ENCODE measurements around the gene RABEP2.
"Not testable (repeated sequence)": the region's sequence is repeated elsewhere in the genome, so short reads cannot be mapped to it uniquely, and the experiment has no call there.

The RABEP2 gene

GRCh38 chr16:28930203-28930602, 5.2 kb upstream of the RABEP2 start:
- peak overlapping the region; percentile 48 for H3K9ac ChIP-seq (ENCODE audit: low read depth, low read length)
- no peaks in the 10 kb centered on the region for H3K27me3 ChIP-seq (ENCODE audit: insufficient read depth, low read length, poor library complexity)
- H2AFZ ChIP-seq (ENCODE audit: low read depth, low read length), result peak overlapping the region; percentile 63; the same call in 1 of the 2 replicates
- no peak for DNase-seq
- no peaks in the 10 kb centered on the region for H3K79me2 ChIP-seq (ENCODE audit: insufficient read depth, low read length)
- no peak overlapping the region for H3K4me3 ChIP-seq (ENCODE audit: low read depth in 1 of 2, low read length in 2 of 2)
- no peaks in the 10 kb centered on the region for H4K20me1 ChIP-seq (ENCODE audit: insufficient read depth, low read length)
- no peaks in the 10 kb centered on the region for H3K36me3 ChIP-seq (ENCODE audit: insufficient read depth, low read length)
- H3K9me3 ChIP-seq (ENCODE audit: insufficient read depth, low read length, severe bottlenecking), result no peaks in the 10 kb centered on the region
- H3K4me1 ChIP-seq (ENCODE audit: insufficient read depth, low read length), result peaks cover 42% of the 10 kb centered on the region
- H3K27ac ChIP-seq (ENCODE audit: low read length), result peak overlapping the region; percentile 94
- no peak for ATAC-seq (ENCODE audit: insufficient read depth, low read depth)
- H3K4me2 ChIP-seq (ENCODE audit: insufficient read depth, low read length), result no peak overlapping the region
- TF ChIP-seq CTCF (IDR thresholded peaks at IDR 0.05; ENCODE audit: borderline replicate concordance, extremely low read depth, low read length, poor library complexity, severe bottlenecking) (no peak), EZH2 (IDR thresholded peaks at IDR 0.05; ENCODE audit: borderline replicate concordance, low read depth, low read length, severe bottlenecking) (no peak)

- Histone ChIP-seq H2AFZ (ENCODE audit: low read depth, low read length) (no peak overlapping the region), H4K20me1 (ENCODE audit: insufficient read depth, low read length) (peaks cover 2% of the 10 kb centered on the region; the same call in 1 of the 2 replicates), H3K36me3 (ENCODE audit: insufficient read depth, low read length) (peaks cover 4% of the 10 kb centered on the region; the same call in 1 of the 2 replicates), H3K4me3 (ENCODE audit: low read depth in 1 of 2, low read length in 2 of 2) (no peak overlapping the region), H3K9me3 (ENCODE audit: insufficient read depth, low read length, severe bottlenecking) (no peaks in the 10 kb centered on the region), H3K27ac (ENCODE audit: low read length) (no peak overlapping the region), H3K4me1 (ENCODE audit: insufficient read depth, low read length) (peaks cover 44% of the 10 kb centered on the region), H3K9ac (ENCODE audit: low read depth, low read length) (no peak overlapping the region), H3K79me2 (ENCODE audit: insufficient read depth, low read length) (no peaks in the 10 kb centered on the region), H3K4me2 (ENCODE audit: insufficient read depth, low read length) (no peak overlapping the region), H3K27me3 (ENCODE audit: insufficient read depth, low read length, poor library complexity) (no peaks in the 10 kb centered on the region)
- ATAC-seq (ENCODE audit: insufficient read depth, low read depth) (no peak), DNase-seq (no peak)
- TF ChIP-seq CTCF (IDR thresholded peaks at IDR 0.05; ENCODE audit: borderline replicate concordance, extremely low read depth, low read length, poor library complexity, severe bottlenecking) (no peak), EZH2 (IDR thresholded peaks at IDR 0.05; ENCODE audit: borderline replicate concordance, low read depth, low read length, severe bottlenecking) (no peak)
Observed at GRCh38 chr16:28927815-28928214, 2.8 kb upstream of the RABEP2 start.

- H3K27ac ChIP-seq (ENCODE audit: low read length), result peak overlapping the region; percentile 95
- not testable (repeated sequence) for DNase-seq; H2AFZ ChIP-seq (ENCODE audit: low read depth, low read length); H4K20me1 ChIP-seq (ENCODE audit: insufficient read depth, low read length); H3K79me2 ChIP-seq (ENCODE audit: insufficient read depth, low read length); H3K27me3 ChIP-seq (ENCODE audit: insufficient read depth, low read length, poor library complexity); H3K9me3 ChIP-seq (ENCODE audit: insufficient read depth, low read length, severe bottlenecking); H3K36me3 ChIP-seq (ENCODE audit: insufficient read depth, low read length); ATAC-seq (ENCODE audit: insufficient read depth, low read depth)
- H3K4me2 ChIP-seq (ENCODE audit: insufficient read depth, low read length), result peak overlapping the region; percentile 74
- H3K4me1 ChIP-seq (ENCODE audit: insufficient read depth, low read length), result peaks cover 29% of the 10 kb centered on the region
- peak overlapping the region in 1 of 2 experiments; percentile 73; a peak in 2 of 4 replicates for H3K4me3 ChIP-seq (ENCODE audit: low read depth in 1 of 2, low read length in 2 of 2)
- peak overlapping the region; percentile 95 for H3K9ac ChIP-seq (ENCODE audit: low read depth, low read length)
Observed at GRCh38 chr16:28926284-28926683, 1.2 kb upstream of the RABEP2 start.

- no peaks in the 10 kb centered on the region for H3K27me3 ChIP-seq (ENCODE audit: insufficient read depth, low read length, poor library complexity)
- peak overlapping the region; percentile 74 for H3K4me2 ChIP-seq (ENCODE audit: insufficient read depth, low read length)
- peak overlapping the region; percentile 95 for H3K9ac ChIP-seq (ENCODE audit: low read depth, low read length)
- TF ChIP-seq CTCF (IDR thresholded peaks at IDR 0.05; ENCODE audit: borderline replicate concordance, extremely low read depth, low read length, poor library complexity, severe bottlenecking) (no peak), EZH2 (IDR thresholded peaks at IDR 0.05; ENCODE audit: borderline replicate concordance, low read depth, low read length, severe bottlenecking) (no peak)
- peaks cover 22% of the 10 kb centered on the region for H3K4me1 ChIP-seq (ENCODE audit: insufficient read depth, low read length)
- H2AFZ ChIP-seq (ENCODE audit: low read depth, low read length), result peak overlapping the region; percentile 93
- DNase-seq (peak; percentile 89), ATAC-seq (ENCODE audit: insufficient read depth, low read depth) (peak; percentile 76)
- peaks cover 4% of the 10 kb centered on the region; the same call in 1 of the 2 replicates for H3K36me3 ChIP-seq (ENCODE audit: insufficient read depth, low read length)
- no peaks in the 10 kb centered on the region for H3K9me3 ChIP-seq (ENCODE audit: insufficient read depth, low read length, severe bottlenecking)
- peaks cover 2% of the 10 kb centered on the region; the same call in 1 of the 2 replicates for H4K20me1 ChIP-seq (ENCODE audit: insufficient read depth, low read length)
- H3K4me3 ChIP-seq (ENCODE audit: low read depth in 1 of 2, low read length in 2 of 2), result peak overlapping the region; percentile 42 to 73; a peak in 3 of 4 replicates
- H3K27ac ChIP-seq (ENCODE audit: low read length), result peak overlapping the region; percentile 95
- H3K79me2 ChIP-seq (ENCODE audit: insufficient read depth, low read length), result no peaks in the 10 kb centered on the region
Observed at GRCh38 chr16:28925386-28926228, 569 bp upstream of the RABEP2 start.

All from DND-41 (cell line).